COLO668 (cell line): ENCODE data around the gene NOTCH2.
A peak's percentile ranks its signal among the peaks of the same experiment; 100 is the strongest.
"Not testable (repeated sequence)": the region's sequence is repeated elsewhere in the genome, so short reads cannot be mapped to it uniquely, and the experiment has no call there.

Experiments
- DNase-seq: peaks from one replicate; lab custom pipeline; 2025; ENCODE audit not compliant: unreplicated experiment; lab: John Stamatoyannopoulos, UW

NOTCH2 gene

DNA sequence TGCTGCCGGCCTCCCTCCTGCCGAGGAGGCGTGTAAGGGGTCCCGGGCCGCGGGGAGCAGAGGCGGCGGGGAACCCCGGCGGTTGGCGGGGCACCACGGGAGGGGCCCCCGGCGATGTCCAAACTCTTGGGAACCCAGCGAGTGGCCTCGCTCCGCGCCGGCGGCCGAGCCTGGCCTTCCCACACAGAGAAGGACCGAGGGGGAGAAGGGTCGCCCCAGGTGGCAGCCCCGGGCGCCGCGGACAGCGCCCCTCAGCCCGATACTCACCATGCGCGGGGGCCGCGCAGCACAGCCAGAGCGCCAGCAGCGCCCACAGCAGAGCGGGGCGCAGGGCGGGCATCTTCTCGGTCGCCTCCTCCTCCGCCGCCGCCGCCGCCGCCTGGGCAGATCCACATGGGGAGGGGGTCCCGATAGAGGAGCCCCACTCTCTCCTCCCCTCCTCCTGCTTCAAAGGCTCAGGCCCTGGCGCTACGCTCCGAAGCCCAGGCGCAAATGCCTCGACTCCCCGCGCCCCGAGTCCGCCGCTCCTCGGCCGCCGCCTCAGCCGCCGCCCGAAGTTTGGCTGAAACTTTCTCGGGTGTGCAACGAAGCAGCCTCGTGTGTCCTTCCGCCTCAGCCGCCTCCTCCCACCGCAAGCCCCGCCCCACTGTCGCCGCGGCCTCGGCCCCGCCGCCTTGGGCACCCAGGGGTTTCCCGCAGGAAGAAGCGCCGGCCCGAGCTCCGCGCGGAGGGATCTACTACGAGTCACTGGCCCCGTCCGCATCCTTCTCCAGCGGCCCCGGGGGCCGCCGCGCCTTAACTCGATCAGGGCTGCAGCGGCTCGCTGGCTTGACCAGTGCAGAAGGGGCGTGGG lies at the start of gene NOTCH2:
TSS of gene NOTCH2 (minus strand) at position 596 of the 853 bp plus-strand sequence. CDS start at position 340, 256 bp downstream.
- peak; percentile 56 for DNase-seq

- DNase-seq, result not testable (repeated sequence)
These were observed 48.1 kb upstream of the NOTCH2 start for GRCh38 chr1:120117371-120118177.

DNA sequence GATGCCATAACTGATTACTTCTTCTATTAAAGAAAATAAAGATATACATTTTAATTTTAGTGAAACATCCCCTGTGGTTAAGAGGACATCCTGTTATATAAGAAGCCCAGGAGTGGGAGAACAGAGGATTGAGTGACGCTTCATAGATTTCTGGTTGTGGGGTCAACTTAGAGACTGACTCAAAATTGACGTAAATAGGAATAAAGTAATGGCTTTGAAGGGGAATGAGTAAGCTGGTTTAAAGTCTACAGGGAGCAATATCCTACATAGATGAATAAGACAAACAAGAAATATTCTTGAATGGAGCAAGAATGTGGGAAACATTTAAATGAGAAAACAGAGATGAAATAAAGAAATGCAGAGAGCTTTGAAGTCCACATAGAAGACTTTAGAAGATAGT lies 46.6 kb upstream of the NOTCH2 start:
- not testable (repeated sequence) for DNase-seq

DNA sequence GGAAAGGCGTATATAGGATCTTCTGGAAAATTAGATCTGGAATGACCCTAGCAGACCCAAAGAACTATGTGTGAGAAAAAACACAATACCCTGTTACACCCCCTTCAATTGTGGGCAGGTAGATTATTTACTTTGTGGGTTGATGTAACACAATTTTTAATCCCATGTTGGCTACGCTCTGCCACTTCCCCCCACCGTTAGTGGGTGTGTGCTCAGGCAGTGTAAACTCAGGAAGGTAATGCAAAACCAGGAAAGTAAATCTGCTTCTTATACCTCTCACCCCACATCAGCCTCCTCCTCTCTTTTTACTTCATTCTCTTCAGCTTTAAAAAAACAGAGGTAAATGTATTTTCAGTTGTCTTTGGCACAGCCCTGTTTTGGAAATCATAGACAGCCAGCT lies 43.7 kb upstream of the NOTCH2 start:
- DNase-seq, result not testable (repeated sequence)

- DNase-seq, result not testable (repeated sequence)
These were observed 42.8 kb upstream of the NOTCH2 start for GRCh38 chr1:120112212-120112611.

- not testable (repeated sequence) for DNase-seq
These were observed 42.3 kb upstream of the NOTCH2 start for GRCh38 chr1:120111771-120112170.

- not testable (repeated sequence) for DNase-seq
These were observed 41.5 kb upstream of the NOTCH2 start for GRCh38 chr1:120111008-120111407.

GRCh38 chr1:120109656-120110055 lies 40.2 kb upstream of the NOTCH2 start:
- DNase-seq, result not testable (repeated sequence)

DNA sequence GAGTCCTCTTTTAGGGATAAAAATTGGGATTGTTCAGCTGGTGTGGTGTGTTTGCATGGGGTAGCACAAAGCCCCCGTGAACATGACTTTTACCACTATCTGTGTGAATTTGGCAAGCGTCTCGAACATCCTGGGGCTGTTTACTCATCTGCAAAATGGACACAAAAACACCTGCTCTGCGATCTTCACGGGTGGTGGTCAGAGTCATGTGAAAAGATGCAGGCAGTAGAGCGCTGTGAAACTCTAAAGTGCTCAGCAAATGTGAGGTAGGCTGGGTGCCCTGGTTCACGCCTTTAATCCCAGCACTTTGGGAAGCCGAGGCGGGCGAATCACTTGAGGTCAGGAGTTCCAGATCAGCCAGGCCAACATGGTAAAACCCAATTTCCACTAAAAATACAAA lies 39.7 kb upstream of the NOTCH2 start:
- DNase-seq, result not testable (repeated sequence)

DNA sequence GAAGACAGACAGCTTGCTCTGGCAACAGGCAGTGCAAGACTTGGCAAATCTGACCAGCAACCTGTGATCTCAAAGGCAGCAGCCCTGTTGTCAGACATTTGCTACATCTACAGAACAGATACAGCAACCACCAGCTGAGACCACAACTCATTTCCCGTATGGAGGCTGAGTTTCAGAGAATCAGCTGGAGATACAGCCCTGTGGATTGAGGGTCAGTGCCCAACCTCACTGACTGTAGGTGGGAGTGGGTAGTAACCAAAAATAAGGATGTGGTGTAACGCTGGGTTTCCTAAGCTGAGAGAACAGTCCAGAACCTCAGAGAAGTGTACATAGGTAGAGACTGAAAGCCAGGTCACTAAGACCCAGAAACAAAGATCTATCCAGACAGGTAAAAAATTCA lies 35.8 kb upstream of the NOTCH2 start:
- not testable (repeated sequence) for DNase-seq

GRCh38 chr1:120103768-120104167 lies 34.3 kb upstream of the NOTCH2 start:
- DNase-seq, result not testable (repeated sequence)

GRCh38 chr1:120101593-120101992 lies 32.1 kb upstream of the NOTCH2 start:
- DNase-seq, result not testable (repeated sequence)

GRCh38 chr1:120100590-120100989 lies 31.1 kb upstream of the NOTCH2 start:
- DNase-seq, result not testable (repeated sequence)

GRCh38 chr1:120098986-120099759 lies 29.7 kb upstream of the NOTCH2 start:
- DNase-seq, result not testable (repeated sequence)

- DNase-seq, result peak; percentile 56
These were observed 27.6 kb upstream of the NOTCH2 start for GRCh38 chr1:120096981-120097545.

DNA sequence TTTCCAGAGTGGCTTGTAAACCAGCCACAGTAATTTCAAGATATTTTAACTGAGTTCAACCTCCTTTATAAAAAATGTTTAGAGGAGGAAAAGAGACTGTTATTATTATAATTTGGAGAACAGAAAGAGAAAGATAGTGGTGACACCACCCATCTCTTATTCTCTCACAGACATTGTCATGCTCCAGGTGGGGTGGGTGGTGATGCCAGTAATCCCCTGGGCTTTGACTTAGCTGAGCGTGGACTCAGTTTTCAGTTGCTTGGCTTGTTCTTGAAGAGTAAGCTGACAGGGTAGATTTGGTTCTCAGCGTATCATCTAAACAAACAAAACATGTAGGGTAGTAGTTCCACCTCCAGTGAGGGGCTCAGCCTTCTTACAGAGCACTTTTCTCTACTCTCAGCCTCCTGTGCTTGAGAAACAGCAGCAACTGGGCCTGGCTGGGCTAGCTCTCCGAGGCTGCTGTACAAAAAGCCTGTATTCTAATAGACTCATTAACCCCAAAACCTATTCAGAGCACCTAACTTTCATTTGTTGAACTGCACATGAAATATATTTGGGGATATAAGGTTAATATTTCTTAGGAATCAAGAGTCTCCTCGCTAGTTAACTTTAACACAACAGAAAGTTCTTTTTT lies 24.2 kb upstream of the NOTCH2 start:
- DNase-seq, result not testable (repeated sequence)

GRCh38 chr1:120092232-120093218 lies 23.1 kb upstream of the NOTCH2 start:
- DNase-seq, result not testable (repeated sequence)

- DNase-seq, result not testable (repeated sequence)
These were observed 21.4 kb upstream of the NOTCH2 start for GRCh38 chr1:120090830-120091229.

GRCh38 chr1:120087959-120088358 lies 18.5 kb upstream of the NOTCH2 start:
- DNase-seq, result not testable (repeated sequence)
